GM19035 (cell line): Measurements from ENCODE around the gene CILP.

Source experiments
- ATAC-seq: cut with Tn5 transposase; IDR thresholded peaks from one replicate; pipeline ENCODE4 v1.9.1; 2021; ENCODE audit not compliant: unreplicated experiment

CILP gene

GRCh38 chr15:65147902-65148301 is 63.4 kb downstream of the CILP start:
- no peak for ATAC-seq

- no peak for ATAC-seq
These were observed 64.8 kb downstream of the CILP start for GRCh38 chr15:65146438-65146837.
